Effector memory CD8-positive, alpha-beta T cell (primary cell): Measurements from ENCODE around the gene ADAP1.
"Not testable (repeated sequence)": the region's sequence is repeated elsewhere in the genome, so short reads cannot be mapped to it uniquely, and the experiment has no call there.

Experiments
- ATAC-seq: fragments of 150-1000 bp; cut with Tn5 transposase; replicated peaks from 2 replicates; pipeline ENCODE4 v1.10.0; 2021; ENCODE audit warnings: mild to moderate bottlenecking, moderate library complexity
- DNase-seq, 3 experiments: peaks; one replicate each; pipeline ENCODE4 v3.0.0; 2021
- H3K27ac Mint-ChIP-seq, 2 donors: one replicate each; pipeline ENCODE4 v1.8.0; 2022; ENCODE audit warnings: mild to moderate bottlenecking in 2 of 2, mixed read lengths in 2 of 2, moderate library complexity in 2 of 2
- H3K27me3 Mint-ChIP-seq, 2 donors: one replicate each; pipeline ENCODE4 v1.8.0; 2022; ENCODE audit warnings: mixed read lengths in 2 of 2
- H3K36me3 Mint-ChIP-seq: one replicate; pipeline ENCODE4 v1.8.0; 2022; ENCODE audit warnings: mild to moderate bottlenecking, moderate library complexity, mixed read lengths; ENCODE audit not compliant: insufficient read depth
- H3K4me1 Mint-ChIP-seq, 2 donors: one replicate each; pipeline ENCODE4 v1.8.0; 2022; ENCODE audit warnings: low read depth in 2 of 2, mixed read lengths in 2 of 2
- H3K4me3 Mint-ChIP-seq, 2 donors: one replicate each; pipeline ENCODE4 v1.8.0; 2022; ENCODE audit warnings: mild to moderate bottlenecking in 2 of 2, mixed read lengths in 2 of 2, moderate library complexity in 2 of 2
- H3K9me3 Mint-ChIP-seq, 2 donors: one replicate each; pipeline ENCODE4 v1.8.0; 2022; ENCODE audit warnings: mixed read lengths in 2 of 2

The ADAP1 gene

DNA sequence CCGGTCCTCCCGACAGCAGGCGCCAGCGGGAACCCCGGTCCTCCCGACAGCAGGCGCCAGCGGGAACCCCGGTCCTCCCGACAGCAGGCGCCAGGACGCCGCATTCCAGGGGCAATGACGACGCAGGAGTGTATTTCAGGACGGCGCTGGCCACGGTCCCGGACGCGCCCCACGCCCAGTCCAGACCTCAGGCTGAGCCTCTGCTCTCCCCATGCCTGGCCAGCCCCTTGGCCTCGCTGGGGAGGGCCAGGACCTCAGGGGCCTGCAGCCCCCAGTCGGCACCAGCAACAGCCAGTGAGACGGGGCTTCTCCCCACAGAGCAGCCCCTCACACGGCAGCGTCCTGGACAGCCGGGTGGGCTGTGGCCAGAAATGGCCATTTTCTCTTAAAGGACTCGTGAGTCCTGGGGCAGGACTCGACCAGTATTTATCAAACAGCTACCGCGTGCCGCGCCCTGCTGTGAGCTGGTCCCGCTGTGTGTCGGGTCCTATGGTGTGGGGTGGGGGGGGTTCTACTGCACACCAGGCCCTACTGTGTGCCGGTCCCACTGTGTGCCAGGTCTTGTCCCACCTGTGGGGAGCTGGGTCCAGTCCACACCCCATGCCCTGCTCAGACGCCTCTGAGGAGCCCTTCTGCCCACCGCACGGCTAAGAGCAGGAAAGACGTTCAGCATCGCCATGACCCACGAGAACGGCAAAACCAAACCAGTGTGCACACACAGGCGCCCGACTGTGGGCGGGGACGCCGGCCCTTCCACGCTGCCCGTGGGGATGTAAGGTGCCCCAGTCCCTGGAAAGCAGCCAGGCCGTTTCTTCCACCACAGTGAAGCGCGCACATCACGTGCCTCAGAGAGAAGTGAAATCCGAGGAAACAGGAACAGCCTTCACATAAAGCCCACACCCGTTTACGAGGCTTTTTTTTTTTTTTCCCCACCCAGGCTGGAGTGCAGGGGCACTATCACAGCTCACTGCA, 44.8 kb downstream of the ADAP1 start:
- ATAC-seq (peak; percentile 19), DNase-seq (peak in 1 of 3 experiments; percentile 30)
- Mint-ChIP-seq H3K27ac (peak overlapping the region; percentile 70 to 71), H3K4me3 (peak overlapping the region in 1 of 2 donors; percentile 55), H3K9me3 (no peaks in the 10 kb centered on the region), H3K27me3 (no peaks in the 10 kb centered on the region), H3K36me3 (peaks cover 17% of the 10 kb centered on the region), H3K4me1 (peaks cover 3 to 4% of the 10 kb centered on the region in 2 donors)

DNA sequence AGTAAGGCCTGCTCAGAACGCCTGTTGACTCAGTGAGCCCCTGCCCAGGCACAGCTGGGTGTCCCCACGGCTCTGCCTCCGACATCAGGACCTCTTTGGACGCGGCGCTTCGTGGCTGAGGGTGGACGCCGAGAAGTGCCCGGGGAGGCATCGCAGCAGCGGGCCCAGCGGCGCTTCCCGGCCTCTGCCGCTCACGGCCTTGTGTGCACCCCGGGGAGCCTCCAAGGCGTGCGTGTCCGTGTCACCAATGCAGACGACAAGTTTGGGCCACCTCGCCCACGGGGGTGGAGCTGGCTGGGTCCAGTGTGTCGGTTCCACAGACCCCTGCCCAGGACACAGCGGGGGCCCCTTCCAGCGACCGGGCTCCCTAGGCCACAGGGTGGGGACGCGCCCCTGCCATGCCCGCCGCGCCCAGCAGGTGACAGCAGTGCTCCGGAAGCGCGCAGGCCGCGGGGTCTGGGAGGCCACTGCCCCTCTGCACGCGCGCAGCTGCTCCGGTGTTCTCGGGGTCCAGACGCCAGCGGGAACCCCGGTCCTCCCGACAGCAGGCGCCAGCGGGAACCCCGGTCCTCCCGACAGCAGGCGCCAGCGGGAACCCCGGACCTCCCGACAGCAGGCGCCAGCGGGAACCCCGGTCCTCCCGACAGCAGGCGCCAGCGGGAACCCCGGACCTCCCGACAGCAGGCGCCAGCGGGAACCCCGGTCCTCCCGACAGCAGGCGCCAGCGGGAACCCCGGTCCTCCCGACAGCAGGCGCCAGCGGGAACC, 45.7 kb downstream of the ADAP1 start:
- H3K27ac Mint-ChIP-seq, result not testable (repeated sequence)
- DNase-seq, result peak; percentile 63 to 69 (median 65)
- peaks cover 17% of the 10 kb centered on the region for H3K36me3 Mint-ChIP-seq

DNA sequence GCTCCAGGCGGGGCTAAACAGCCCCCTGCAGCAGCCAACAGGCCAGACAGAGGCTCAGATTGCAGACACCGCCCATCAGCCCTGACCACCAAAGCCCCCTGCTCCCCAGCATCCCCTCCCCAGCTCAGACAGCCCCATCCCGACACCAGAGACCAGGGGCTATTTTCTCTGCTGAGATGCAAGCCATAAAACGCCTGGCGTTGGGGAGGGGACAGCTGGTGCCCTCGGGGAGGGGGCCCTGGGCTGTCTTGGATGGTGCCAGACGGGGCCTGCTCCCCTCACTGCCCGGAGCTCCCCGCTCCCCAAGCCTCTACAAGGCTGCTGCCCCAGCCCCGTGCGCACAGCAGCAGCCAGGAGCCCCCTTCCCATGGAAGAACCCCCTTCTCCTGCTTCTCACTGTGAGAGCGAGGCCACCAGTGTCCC, 46.3 kb downstream of the ADAP1 start:
- Mint-ChIP-seq H3K9me3 (no peaks in the 10 kb centered on the region), H3K4me3 (peak overlapping the region; percentile 33 to 53), H3K36me3 (peaks cover 17% of the 10 kb centered on the region), H3K4me1 (peaks cover 1 to 3% of the 10 kb centered on the region in 2 donors), H3K27ac (no peak overlapping the region), H3K27me3 (no peaks in the 10 kb centered on the region)
- ATAC-seq (peak; percentile 6), DNase-seq (no peak)

More for the DNA sequence above, 45.7 kb downstream of the ADAP1 start:
- not testable (repeated sequence) for H3K9me3 Mint-ChIP-seq, H3K4me1 Mint-ChIP-seq, H3K27me3 Mint-ChIP-seq
- peak; percentile 80 for ATAC-seq
- H3K4me3 Mint-ChIP-seq, result peak overlapping the region; percentile 33 to 53

DNA sequence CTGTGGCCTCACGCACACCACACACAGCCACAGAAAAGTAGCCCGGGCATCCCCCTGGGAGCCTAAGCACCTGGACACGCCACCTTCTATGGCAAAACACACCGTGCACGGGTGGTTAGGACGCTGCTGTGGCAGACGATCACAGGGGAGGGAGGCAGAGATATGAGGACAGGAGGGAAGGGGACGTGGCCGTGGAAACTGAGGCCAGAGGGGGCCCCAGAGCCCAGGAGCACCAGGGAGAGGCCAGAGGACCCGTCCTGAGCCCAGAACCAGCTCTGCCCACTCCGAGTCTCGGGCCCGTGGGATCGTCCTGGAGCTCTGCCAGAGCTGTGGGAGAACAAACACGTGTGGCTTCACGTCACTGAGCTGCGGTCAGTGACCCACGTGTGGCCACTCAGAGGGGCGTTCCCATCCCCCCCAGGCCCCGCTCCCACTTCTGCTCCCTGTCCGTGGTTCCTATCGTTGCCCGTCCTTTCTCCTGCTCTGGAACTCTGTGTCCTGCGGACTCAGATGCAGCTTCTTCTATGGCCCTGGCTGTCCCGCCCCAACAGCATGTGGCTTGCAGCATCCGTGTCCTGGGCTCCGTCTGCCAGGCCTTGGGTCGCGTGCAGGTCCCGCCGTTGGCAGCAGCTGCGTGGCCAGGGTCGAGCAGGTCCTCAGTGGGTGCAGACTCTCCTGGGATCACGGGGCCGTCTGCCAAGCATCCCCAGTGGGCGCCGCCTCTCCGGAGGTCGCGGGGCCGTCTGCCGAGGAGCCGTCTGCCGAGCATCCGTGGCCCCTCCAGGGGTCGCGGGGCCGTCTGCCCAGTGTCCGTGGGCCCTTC, 47.1 kb downstream of the ADAP1 start:
- ATAC-seq (peak; percentile 23), DNase-seq (peak in 2 of 3 experiments; percentile 31 to 58)
- H3K9me3 Mint-ChIP-seq, result no peaks in the 10 kb centered on the region
- peaks cover 0 to 7% of the 10 kb centered on the region in 2 donors for H3K4me1 Mint-ChIP-seq
- no peak overlapping the region for H3K27ac Mint-ChIP-seq
- H3K36me3 Mint-ChIP-seq, result peaks cover 19% of the 10 kb centered on the region
- no peak overlapping the region for H3K4me3 Mint-ChIP-seq
- no peaks in the 10 kb centered on the region for H3K27me3 Mint-ChIP-seq

DNA sequence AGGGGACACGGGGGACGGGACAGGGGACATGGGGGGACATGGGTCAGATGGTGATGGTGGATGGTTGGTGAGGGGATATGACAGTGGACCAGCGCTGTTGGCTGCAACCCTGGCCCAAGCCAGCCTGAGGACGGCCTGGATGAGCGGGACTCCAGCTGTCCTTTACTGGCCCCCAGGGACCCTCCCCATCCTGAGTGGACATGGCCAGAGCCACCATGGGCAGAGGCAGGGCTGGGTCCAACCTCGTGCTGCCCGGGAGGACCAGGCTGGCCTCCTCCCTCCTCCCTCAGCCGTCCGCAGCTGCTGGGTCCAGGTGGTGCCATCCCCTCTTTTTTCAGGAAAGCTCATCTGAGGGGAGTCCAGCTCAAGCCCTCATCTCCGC, 47.7 kb downstream of the ADAP1 start:
- Mint-ChIP-seq H3K4me3 (no peak overlapping the region), H3K27me3 (no peaks in the 10 kb centered on the region), H3K4me1 (peaks cover 0 to 7% of the 10 kb centered on the region in 2 donors), H3K27ac (no peak overlapping the region), H3K9me3 (no peaks in the 10 kb centered on the region), H3K36me3 (peaks cover 24% of the 10 kb centered on the region)
- DNase-seq (peak in 1 of 3 experiments; percentile 27), ATAC-seq (no peak)

DNA sequence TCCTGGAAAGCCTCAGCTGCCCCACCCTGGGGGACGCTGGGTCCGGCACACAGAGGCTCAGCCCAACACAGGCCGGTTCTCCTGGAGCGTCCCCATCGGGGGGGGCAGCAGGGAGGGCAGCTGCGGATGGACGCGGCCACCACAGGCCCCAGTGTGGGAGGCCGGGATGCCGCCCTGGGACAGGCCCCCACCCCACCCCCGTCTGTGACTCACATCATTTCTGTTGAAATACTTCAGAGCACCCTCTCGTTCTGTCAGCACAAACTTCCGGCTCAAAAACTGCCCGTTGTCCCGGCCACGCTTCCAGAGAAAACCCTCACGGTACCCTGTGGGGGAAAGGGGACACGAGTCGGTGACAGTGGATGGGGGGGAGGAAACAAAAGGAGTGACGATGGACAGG, 49.6 kb downstream of the ADAP1 start:
- H3K9me3 Mint-ChIP-seq, result no peaks in the 10 kb centered on the region
- H3K4me3 Mint-ChIP-seq, result no peak overlapping the region
- H3K36me3 Mint-ChIP-seq, result peaks cover 26% of the 10 kb centered on the region
- no peaks in the 10 kb centered on the region for H3K27me3 Mint-ChIP-seq
- H3K27ac Mint-ChIP-seq, result peak overlapping the region in 1 of 2 donors; percentile 95
- peaks cover 0 to 8% of the 10 kb centered on the region in 2 donors for H3K4me1 Mint-ChIP-seq
- ATAC-seq (no peak), DNase-seq (no peak)

DNA sequence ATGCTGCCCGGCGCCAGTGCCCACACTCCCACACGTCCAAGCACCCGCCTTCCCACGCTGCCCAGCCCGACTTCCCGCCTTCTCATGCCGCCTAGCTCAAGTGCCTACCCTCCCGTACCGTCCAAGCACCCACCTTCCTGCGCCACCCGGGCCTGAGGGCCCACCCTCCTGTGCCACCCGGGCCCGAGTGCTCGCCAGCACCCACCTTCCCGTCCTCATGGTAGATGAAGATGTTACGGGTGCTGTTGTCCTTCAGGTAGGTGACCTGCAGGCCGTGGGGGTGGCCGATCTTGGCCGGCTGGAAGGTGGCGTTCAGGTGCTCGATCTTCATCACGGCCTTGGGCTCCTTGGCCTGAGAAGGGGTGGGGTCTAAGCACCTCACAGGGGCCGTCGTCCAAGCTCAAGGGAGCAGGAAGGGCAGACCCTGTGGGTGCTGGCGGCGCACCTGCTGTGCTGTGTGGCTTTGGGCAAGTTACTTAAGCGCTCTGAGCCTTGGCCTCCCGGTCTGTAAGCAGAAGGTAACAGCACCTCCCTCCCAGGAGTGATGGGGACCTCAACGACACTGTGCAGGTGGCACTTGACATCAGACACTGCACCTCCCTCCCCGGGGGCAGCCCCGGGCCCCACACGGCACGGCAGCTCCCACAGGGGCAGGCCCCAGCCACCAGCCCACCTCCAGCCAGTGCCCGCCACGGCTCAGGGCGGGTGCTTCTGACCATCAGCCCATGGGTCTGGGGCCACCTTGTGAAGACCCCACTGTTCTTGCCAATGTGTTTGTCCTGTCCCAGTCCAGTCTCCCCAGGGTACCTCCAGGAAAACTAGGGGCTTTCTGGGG, 50.3 kb downstream of the ADAP1 start:
- Mint-ChIP-seq H3K4me1 (peaks cover 0 to 8% of the 10 kb centered on the region in 2 donors), H3K27me3 (no peaks in the 10 kb centered on the region), H3K4me3 (no peak overlapping the region), H3K36me3 (peaks cover 31% of the 10 kb centered on the region), H3K9me3 (no peaks in the 10 kb centered on the region), H3K27ac (no peak overlapping the region)
- no peak for DNase-seq
- ATAC-seq, result no peak

DNA sequence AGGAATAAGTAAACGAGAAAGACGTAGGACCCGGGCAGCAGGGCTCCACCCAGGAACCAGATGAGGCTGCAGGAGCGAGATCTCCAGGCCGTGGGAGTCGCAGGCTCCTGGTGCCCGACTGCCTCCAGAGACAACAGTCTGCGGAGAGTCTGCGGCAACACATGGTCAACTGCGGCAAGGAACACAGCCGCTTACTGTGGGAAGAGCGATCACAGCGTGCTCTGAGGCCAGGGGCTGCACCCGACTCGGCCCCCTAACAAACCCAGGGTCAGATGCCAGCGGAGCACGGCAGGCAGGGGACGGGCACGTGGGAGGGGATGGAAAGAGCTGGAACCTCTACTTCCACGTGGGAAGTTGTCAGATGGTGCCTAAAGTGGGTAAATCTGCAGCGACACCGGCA, 51.5 kb downstream of the ADAP1 start:
- DNase-seq (no peak), ATAC-seq (no peak)
- H3K27me3 Mint-ChIP-seq, result no peaks in the 10 kb centered on the region
- H3K36me3 Mint-ChIP-seq, result peaks cover 37% of the 10 kb centered on the region
- peaks cover 0 to 8% of the 10 kb centered on the region in 2 donors for H3K4me1 Mint-ChIP-seq
- H3K27ac Mint-ChIP-seq, result peak overlapping the region in 1 of 2 donors; percentile 31
- H3K4me3 Mint-ChIP-seq, result no peak overlapping the region
- no peaks in the 10 kb centered on the region for H3K9me3 Mint-ChIP-seq

DNA sequence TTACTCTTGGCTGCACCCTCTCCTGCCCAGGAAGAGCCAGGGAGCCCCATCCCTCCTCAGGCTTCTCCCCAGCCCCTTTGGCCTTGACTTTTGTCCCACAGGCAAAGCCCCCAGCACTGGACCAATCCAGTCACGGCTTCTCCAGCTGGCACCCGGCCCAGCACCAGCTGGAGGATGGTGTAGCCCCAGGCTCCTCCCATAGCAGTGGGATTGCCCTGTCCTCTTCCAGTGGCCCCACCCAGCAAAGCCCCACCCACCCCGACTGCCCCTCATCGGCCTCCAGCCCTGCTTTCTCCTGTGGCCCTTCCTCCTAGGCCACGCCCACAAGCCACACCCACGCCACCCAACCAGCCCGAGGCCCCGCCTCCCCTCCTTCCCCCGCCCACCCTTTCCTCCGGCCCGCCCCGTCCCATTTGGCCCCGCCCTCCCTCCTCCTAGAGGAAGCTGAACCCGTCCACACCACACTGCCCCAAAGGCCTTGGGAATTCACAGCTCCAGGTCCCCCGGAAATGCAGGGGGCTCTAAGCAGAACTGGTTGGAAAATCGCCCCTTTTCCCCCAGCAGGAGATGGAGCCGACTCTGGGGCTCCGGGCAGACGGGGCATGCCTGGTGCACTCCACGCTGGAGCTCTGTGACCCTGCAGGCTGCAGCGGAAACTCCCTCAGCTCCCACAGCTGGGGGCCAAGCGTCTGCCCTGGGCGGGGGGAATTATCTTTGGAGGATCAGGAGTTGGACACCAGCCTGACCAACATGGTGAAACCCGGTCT, 52.9 kb downstream of the ADAP1 start:
- DNase-seq, result no peak
- H3K27ac Mint-ChIP-seq, result no peak overlapping the region
- H3K27me3 Mint-ChIP-seq, result no peaks in the 10 kb centered on the region
- no peak overlapping the region for H3K4me3 Mint-ChIP-seq
- peaks cover 48% of the 10 kb centered on the region for H3K36me3 Mint-ChIP-seq
- peaks cover 0 to 8% of the 10 kb centered on the region in 2 donors for H3K4me1 Mint-ChIP-seq
- ATAC-seq, result peak; percentile 55
- H3K9me3 Mint-ChIP-seq, result no peaks in the 10 kb centered on the region

DNA sequence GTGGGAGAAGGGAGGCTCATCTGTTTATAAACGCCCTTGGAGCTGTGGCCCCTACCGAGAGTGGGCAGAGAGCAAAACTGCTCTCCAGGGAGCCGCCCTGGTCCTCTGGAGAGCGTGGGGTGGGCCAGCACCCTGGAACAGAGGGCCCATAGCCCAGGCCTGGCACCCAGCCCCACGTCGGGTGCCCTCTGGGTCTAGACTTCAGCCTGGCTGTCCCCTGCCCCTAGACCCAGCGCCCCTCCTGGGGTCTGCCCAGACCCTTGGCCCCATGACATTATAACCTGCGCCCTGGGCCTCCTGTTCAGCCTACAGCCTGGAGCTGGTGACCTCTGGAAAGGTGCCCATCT, 53.5 kb downstream of the ADAP1 start:
- H3K27me3 Mint-ChIP-seq, result no peaks in the 10 kb centered on the region
- H3K36me3 Mint-ChIP-seq, result peaks cover 54% of the 10 kb centered on the region
- no peak overlapping the region for H3K27ac Mint-ChIP-seq
- ATAC-seq (no peak), DNase-seq (no peak)
- peaks cover 0 to 8% of the 10 kb centered on the region in 2 donors for H3K4me1 Mint-ChIP-seq
- H3K9me3 Mint-ChIP-seq, result no peaks in the 10 kb centered on the region
- H3K4me3 Mint-ChIP-seq, result no peak overlapping the region

DNA sequence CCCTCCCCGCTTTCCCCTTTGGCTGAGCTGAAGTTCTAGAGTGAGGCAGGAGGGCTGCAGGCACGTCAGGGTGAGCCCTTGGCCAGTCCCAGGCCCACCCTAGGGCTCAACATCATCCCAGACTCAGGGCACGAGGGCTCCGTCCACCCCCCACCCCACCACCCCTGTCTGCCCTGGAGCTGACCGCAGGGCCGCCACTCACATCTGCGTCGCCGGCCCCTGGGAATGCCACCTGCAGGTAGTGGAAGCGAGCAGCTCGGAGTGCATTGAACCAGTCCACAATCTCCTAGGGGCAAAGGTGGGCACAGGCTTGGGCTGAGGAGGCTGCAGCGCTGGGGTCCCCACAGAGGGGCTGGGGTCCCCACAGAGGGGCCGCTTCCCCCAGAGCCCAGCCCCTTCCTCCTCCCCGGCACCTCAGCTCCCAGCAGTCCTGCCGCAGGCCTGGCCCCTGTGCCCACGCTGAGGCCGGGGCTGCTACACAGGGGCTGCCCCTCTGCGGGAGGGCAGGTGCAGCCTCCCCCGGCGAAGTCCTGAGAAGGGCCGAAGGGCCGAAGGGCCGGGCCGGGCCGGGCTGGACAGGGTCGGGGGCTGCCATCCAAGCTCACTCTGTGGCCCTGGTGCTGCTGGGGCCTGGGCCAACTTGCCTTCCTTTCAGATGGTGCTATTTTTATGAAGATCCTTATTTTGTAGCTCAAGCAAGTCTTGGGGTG, 54.0 kb downstream of the ADAP1 start:
- Mint-ChIP-seq H3K4me3 (no peak overlapping the region), H3K27ac (peak overlapping the region in 1 of 2 donors; percentile 35), H3K4me1 (peaks cover 0 to 8% of the 10 kb centered on the region in 2 donors), H3K36me3 (peaks cover 57% of the 10 kb centered on the region), H3K9me3 (no peaks in the 10 kb centered on the region), H3K27me3 (no peaks in the 10 kb centered on the region)
- ATAC-seq (no peak), DNase-seq (no peak)
